ENCODE data around the gene PSMB7.

- no peak for TF ChIP-seq CTCF (conservative IDR thresholded peaks at IDR 0.05 in 1 of 2, IDR thresholded peaks at IDR 0.05 in 1 of 2; ENCODE audit: low read depth in 1 of 2, low read length in 2 of 2)
- TF ChIP-seq EZH2 (IDR thresholded peaks at IDR 0.05; ENCODE audit: low read length, missing control alignments): no peak
These were observed 27.6 kb upstream of the PSMB7 start for GRCh38 chr9:124442826-124443225.
